Osteocyte (in vitro differentiated cells): Measurements from ENCODE around the gene NBEA. TPM values are rescaled to one million over a fixed set of nuclear protein-coding genes. Genes with fewer than 3 reads are reported as not detected.

ENCODE experiments used
- DNase-seq: peaks from one replicate; pipeline ENCODE4 v3.0.0; 2021; ENCODE audit warnings: mixed read lengths; ENCODE audit not compliant: unreplicated experiment; ENCODE audit errors: extremely low spot score
- H3K27ac Mint-ChIP-seq: one replicate; pipeline ENCODE4 v1.8.0; 2021; ENCODE audit warnings: mild to moderate bottlenecking, mixed read lengths; ENCODE audit not compliant: unreplicated experiment
- H3K27me3 Mint-ChIP-seq: one replicate; pipeline ENCODE4 v1.8.0; 2021; ENCODE audit warnings: mixed read lengths; ENCODE audit not compliant: unreplicated experiment
- H3K36me3 Mint-ChIP-seq: one replicate; pipeline ENCODE4 v1.8.0; 2021; ENCODE audit warnings: mixed read lengths; ENCODE audit not compliant: unreplicated experiment
- H3K4me1 Mint-ChIP-seq: one replicate; pipeline ENCODE4 v1.8.0; 2021; ENCODE audit warnings: mixed read lengths; ENCODE audit not compliant: unreplicated experiment
- H3K4me3 Mint-ChIP-seq: one replicate; pipeline ENCODE4 v1.8.0; 2021; ENCODE audit warnings: mild to moderate bottlenecking, moderate library complexity, mixed read lengths; ENCODE audit not compliant: unreplicated experiment
- H3K9me3 Mint-ChIP-seq: one replicate; pipeline ENCODE4 v1.8.0; 2021; ENCODE audit warnings: mixed read lengths; ENCODE audit not compliant: unreplicated experiment
- total RNA-seq: library from RNA; stranded (reverse); gene quantifications from 2 replicates; pipeline ENCODE4 v1.2.1, GENCODE V29; 2021
- TF ChIP-seq, protein P1 (sequence below): fragments of 200-600 bp; sonication (generic); IDR thresholded peaks from 2 replicates; pipeline ENCODE4 v1.5.0; 2021; ENCODE audit warnings: antibody characterized with exemption, mild to moderate bottlenecking, moderate library complexity

The NBEA gene
- total RNA-seq, 1 donor from 2014 or later: 10.9 TPM

DNA sequence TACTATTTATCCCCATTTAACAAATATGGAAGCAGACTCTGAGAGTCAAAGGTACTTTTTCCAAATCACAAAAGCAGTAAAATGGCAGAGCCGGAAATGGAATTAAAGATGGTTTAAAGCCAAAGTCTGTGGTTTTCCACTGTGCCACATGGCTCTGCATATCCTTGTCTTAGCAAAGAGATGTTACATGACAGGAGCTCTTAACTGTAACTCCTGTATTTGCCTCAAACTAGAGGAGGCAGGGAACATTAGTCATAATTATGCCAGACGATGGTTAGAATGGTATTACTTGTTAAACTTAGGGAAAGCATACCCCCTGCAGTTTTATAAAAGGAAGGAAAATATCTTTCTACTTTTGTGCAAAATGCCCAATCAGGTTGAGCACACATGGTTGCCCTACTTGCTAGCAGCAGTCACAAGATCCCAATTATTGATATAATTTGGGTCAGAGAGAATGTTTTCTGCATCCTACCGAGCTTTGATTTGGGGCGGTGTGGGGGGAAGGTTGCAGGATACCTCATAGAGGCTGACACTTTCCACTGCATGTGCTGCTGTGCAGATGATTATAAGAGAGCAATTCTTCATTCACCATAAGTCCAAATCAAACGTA is 576.4 kb downstream of the NBEA start:
- no peak for DNase-seq
- TF ChIP-seq, protein P1, sequence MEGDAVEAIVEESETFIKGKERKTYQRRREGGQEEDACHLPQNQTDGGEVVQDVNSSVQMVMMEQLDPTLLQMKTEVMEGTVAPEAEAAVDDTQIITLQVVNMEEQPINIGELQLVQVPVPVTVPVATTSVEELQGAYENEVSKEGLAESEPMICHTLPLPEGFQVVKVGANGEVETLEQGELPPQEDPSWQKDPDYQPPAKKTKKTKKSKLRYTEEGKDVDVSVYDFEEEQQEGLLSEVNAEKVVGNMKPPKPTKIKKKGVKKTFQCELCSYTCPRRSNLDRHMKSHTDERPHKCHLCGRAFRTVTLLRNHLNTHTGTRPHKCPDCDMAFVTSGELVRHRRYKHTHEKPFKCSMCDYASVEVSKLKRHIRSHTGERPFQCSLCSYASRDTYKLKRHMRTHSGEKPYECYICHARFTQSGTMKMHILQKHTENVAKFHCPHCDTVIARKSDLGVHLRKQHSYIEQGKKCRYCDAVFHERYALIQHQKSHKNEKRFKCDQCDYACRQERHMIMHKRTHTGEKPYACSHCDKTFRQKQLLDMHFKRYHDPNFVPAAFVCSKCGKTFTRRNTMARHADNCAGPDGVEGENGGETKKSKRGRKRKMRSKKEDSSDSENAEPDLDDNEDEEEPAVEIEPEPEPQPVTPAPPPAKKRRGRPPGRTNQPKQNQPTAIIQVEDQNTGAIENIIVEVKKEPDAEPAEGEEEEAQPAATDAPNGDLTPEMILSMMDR: no peak
- H3K27ac Mint-ChIP-seq: no peak overlapping the region
- H3K27me3 Mint-ChIP-seq: no peaks in the 10 kb centered on the region
- no peaks in the 10 kb centered on the region for H3K4me1 Mint-ChIP-seq
- H3K9me3 Mint-ChIP-seq: no peaks in the 10 kb centered on the region
- H3K4me3 Mint-ChIP-seq: no peak overlapping the region
- H3K36me3 Mint-ChIP-seq: no peaks in the 10 kb centered on the region

DNA sequence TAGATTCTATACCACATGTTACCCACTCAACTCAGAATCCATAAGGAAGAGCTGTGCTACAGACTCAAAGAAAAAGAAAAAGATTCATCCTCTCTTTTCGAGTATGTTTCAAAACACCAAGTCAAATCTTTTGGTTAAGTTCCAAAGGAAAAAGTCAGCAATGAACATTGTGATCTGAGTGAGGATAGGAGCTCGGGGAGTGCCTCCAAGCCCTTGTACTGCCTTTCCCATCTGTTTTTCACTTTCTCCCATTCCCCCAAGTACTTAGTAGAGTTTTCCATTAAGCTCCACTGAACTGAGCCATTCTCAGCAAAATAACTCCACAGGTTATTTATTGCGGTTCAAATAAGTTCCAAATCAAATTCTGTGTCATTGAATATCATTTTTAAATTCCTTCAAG is 582.1 kb downstream of the NBEA start:
- no peak for DNase-seq
- H3K4me1 Mint-ChIP-seq: no peaks in the 10 kb centered on the region

DNA sequence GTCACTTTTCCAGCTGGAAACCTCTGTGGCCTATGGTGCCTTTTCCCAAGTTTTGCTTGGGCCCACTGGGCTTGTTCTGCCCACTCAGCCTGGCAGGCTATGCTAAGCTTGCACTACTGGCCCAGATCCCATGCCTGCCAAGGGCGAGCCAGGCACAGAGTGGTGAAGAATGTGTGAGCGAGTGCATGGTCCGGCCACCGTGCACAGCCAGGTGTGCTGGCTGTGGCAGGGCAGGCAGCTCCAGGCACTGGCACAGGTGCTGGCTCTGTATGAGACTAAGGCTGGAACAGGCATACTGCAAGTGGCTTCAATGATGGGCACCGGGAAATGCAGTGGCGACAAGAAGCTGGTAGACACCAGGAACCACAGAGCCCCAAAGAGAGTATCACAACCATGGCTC is 584.5 kb downstream of the NBEA start:
- Mint-ChIP-seq H3K9me3 (no peaks in the 10 kb centered on the region), H3K4me3 (no peak overlapping the region), H3K27ac (no peak overlapping the region), H3K36me3 (no peaks in the 10 kb centered on the region), H3K4me1 (no peaks in the 10 kb centered on the region), H3K27me3 (no peaks in the 10 kb centered on the region)
- TF ChIP-seq, protein P1: no peak
- no peak for DNase-seq

More for the DNA sequence above, 582.1 kb downstream of the NBEA start:
- Mint-ChIP-seq H3K27ac (no peak overlapping the region), H3K27me3 (no peaks in the 10 kb centered on the region), H3K4me3 (no peak overlapping the region), H3K9me3 (no peaks in the 10 kb centered on the region), H3K36me3 (no peaks in the 10 kb centered on the region)
- TF ChIP-seq, protein P1: no peak

- TF ChIP-seq, protein P1: no peak
- Mint-ChIP-seq H3K27ac (no peak overlapping the region), H3K4me1 (no peaks in the 10 kb centered on the region), H3K4me3 (no peak overlapping the region), H3K36me3 (no peaks in the 10 kb centered on the region), H3K9me3 (no peaks in the 10 kb centered on the region), H3K27me3 (no peaks in the 10 kb centered on the region)
- no peak for DNase-seq
These were observed 585.4 kb downstream of the NBEA start for GRCh38 chr13:35527451-35527850.

GRCh38 chr13:35530147-35530546 is 588.1 kb downstream of the NBEA start:
- H3K27me3 Mint-ChIP-seq: no peaks in the 10 kb centered on the region
- no peak for DNase-seq
- TF ChIP-seq, protein P1: no peak
- no peaks in the 10 kb centered on the region for H3K9me3 Mint-ChIP-seq
- H3K4me1 Mint-ChIP-seq: no peaks in the 10 kb centered on the region
- no peak overlapping the region for H3K4me3 Mint-ChIP-seq
- H3K27ac Mint-ChIP-seq: no peak overlapping the region
- H3K36me3 Mint-ChIP-seq: no peaks in the 10 kb centered on the region
